Hepatocyte (in vitro differentiated cells): Measurements from ENCODE around the gene TTC17. TPM values are rescaled to one million over a fixed set of nuclear protein-coding genes. Genes with fewer than 3 reads are reported as not detected.

Source experiments
- DNase-seq: peaks from one replicate; pipeline ENCODE4 v3.0.0-alpha.2; 2016; ENCODE audit warnings: low spot score
- H2AFZ ChIP-seq: fragments of 200-600 bp; sonication (generic); 2 replicates; pipeline ENCODE4 v1.6.0; 2016; ENCODE audit warnings: antibody characterized with exemption, mild to moderate bottlenecking
- H3K27ac ChIP-seq: fragments of 200-600 bp; sonication (generic); 2 replicates; pipeline ENCODE4 v1.5.1; 2016; ENCODE audit warnings: mild to moderate bottlenecking
- H3K27me3 ChIP-seq: fragments of 200-600 bp; sonication (generic); 2 replicates; pipeline ENCODE4 v1.6.1; 2016
- H3K36me3 ChIP-seq: fragments of 200-600 bp; sonication (generic); replicated peaks from 2 replicates; pipeline ENCODE4 v1.5.1; 2016; ENCODE audit warnings: low read depth; ENCODE audit not compliant: insufficient read depth
- H3K4me1 ChIP-seq: fragments of 200-600 bp; sonication (generic); 2 replicates; pipeline ENCODE4 v1.5.1; 2016; ENCODE audit warnings: mild to moderate bottlenecking, moderate library complexity; ENCODE audit not compliant: insufficient read depth
- H3K4me2 ChIP-seq: fragments of 200-600 bp; sonication (generic); 2 replicates; pipeline ENCODE4 v1.6.0; 2016
- H3K4me3 ChIP-seq: fragments of 200-600 bp; sonication (generic); 2 replicates; pipeline ENCODE4 v1.5.1; 2016; ENCODE audit warnings: mild to moderate bottlenecking
- H3K79me2 ChIP-seq: fragments of 200-600 bp; sonication (generic); 2 replicates; pipeline ENCODE4 v1.6.0; 2017; ENCODE audit warnings: mild to moderate bottlenecking
- H3K9me2 ChIP-seq: fragments of 200-600 bp; sonication (generic); replicated peaks from 2 replicates; pipeline ENCODE4 v1.6.0; 2017; ENCODE audit warnings: mild to moderate bottlenecking; ENCODE audit not compliant: insufficient read depth
- H3K9me3 ChIP-seq: fragments of 200-600 bp; sonication (generic); 2 replicates; pipeline ENCODE4 v1.5.1; 2016; ENCODE audit warnings: low read depth, mild to moderate bottlenecking
- H4K20me1 ChIP-seq: fragments of 200-600 bp; sonication (generic); 2 replicates; pipeline ENCODE4 v1.6.0; 2016; ENCODE audit warnings: mild to moderate bottlenecking; ENCODE audit not compliant: insufficient read depth, poor library complexity, severe bottlenecking
- CTCF ChIP-seq: fragments of 200-600 bp; sonication (generic); IDR thresholded peaks from 2 replicates; pipeline ENCODE4 v1.5.1; 2016; ENCODE audit warnings: antibody characterized with exemption, mild to moderate bottlenecking; ENCODE audit not compliant: poor library complexity
- EZH2 ChIP-seq: fragments of 200-600 bp; sonication (generic); IDR thresholded peaks from 2 replicates; pipeline ENCODE4 v1.6.1; 2016; ENCODE audit warnings: antibody characterized with exemption, mild to moderate bottlenecking, borderline replicate concordance
- EZH2phosphoT487 ChIP-seq: fragments of 200-600 bp; sonication (generic); IDR thresholded peaks from one replicate; pipeline ENCODE4 v1.6.1; 2018; ENCODE audit warnings: antibody characterized with exemption, mild to moderate bottlenecking, low read depth, moderate library complexity; ENCODE audit not compliant: unreplicated experiment, severe bottlenecking
- WGBS: methylation state at CpG from one replicate; pipeline ENCODE4 v1.1.6; 2016; ENCODE audit warnings: low lambda C conversion rate; ENCODE audit errors: missing lambda C conversion rate; 5-methylcytosine and 5-hydroxymethylcytosine counted together
- polyA plus RNA-seq: library from polyadenylated mRNA; unstranded; fragments of >200 nt; fragmentation: Nextera tagmentation; extraction: Ambion mirVana; gene quantifications from 2 replicates; pipeline ENCODE4 v1.2.1, GENCODE V29; 2016
- total RNA-seq: library from RNA; depleted of rRNA; stranded (reverse); fragments of >200 nt; gene quantifications from 2 replicates; pipeline ENCODE4 v1.2.3, GENCODE V29; 2014

Gene TTC17
- total and polyA plus RNA-seq, 2 experiments from 2014 or later = 39.4 to 101 TPM

GRCh38 chr11:43384393-43384792 is 25.7 kb downstream of the TTC17 start:
- over 99% methylated on average over 5 of the region's 5 CpGs for WGBS

DNA sequence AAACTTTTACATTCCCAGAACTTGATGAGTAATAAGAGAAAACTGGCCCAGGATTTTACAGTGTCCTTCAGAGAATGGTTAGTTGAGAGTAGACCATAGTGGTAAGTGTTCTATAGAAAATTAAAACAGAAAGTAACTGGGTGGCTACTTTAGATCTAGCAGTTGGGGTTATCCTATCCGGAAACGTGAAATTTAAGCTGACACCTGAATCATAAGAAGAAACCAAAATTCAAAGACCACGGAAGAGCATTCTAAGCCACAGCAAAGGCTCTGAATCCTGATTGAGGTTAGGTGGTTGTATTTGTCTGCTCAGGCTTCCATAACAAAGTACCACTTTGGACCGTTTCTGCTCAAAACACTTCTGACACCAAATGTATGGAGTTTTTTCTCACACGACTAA is 34.0 kb downstream of the TTC17 start:
- Histone ChIP-seq H3K9me2 (no peaks in the 10 kb centered on the region), H3K27me3 (no peaks in the 10 kb centered on the region), H3K27ac (no peak overlapping the region), H3K4me2 (no peak overlapping the region), H3K79me2 (no peaks in the 10 kb centered on the region), H3K4me3 (no peak overlapping the region), H4K20me1 (no peaks in the 10 kb centered on the region), H3K36me3 (no peaks in the 10 kb centered on the region), H3K4me1 (no peaks in the 10 kb centered on the region), H3K9me3 (no peaks in the 10 kb centered on the region), H2AFZ (no peak overlapping the region)
- DNase-seq = no peak
- TF ChIP-seq EZH2 = no peak
- TF ChIP-seq EZH2phosphoT487 = no peak
- TF ChIP-seq CTCF = no peak
- 96% methylated on average over 5 of the region's 5 CpGs for WGBS

More at GRCh38 chr11:43384393-43384792, 25.7 kb downstream of the TTC17 start:
- no peaks in the 10 kb centered on the region for H4K20me1 ChIP-seq
- no peaks in the 10 kb centered on the region for H3K9me3 ChIP-seq
- no peaks in the 10 kb centered on the region for H3K9me2 ChIP-seq
- H3K27ac ChIP-seq = no peak overlapping the region
- peaks cover 14% of the 10 kb centered on the region for H3K79me2 ChIP-seq
- H3K27me3 ChIP-seq = no peaks in the 10 kb centered on the region
- no peak overlapping the region for H3K4me2 ChIP-seq
- no peak for DNase-seq
- H2AFZ ChIP-seq = no peak overlapping the region
- no peak overlapping the region for H3K4me3 ChIP-seq
- no peaks in the 10 kb centered on the region for H3K4me1 ChIP-seq
- H3K36me3 ChIP-seq = no peaks in the 10 kb centered on the region
- TF ChIP-seq EZH2 = no peak
- TF ChIP-seq CTCF = no peak
- TF ChIP-seq EZH2phosphoT487 = no peak

DNA sequence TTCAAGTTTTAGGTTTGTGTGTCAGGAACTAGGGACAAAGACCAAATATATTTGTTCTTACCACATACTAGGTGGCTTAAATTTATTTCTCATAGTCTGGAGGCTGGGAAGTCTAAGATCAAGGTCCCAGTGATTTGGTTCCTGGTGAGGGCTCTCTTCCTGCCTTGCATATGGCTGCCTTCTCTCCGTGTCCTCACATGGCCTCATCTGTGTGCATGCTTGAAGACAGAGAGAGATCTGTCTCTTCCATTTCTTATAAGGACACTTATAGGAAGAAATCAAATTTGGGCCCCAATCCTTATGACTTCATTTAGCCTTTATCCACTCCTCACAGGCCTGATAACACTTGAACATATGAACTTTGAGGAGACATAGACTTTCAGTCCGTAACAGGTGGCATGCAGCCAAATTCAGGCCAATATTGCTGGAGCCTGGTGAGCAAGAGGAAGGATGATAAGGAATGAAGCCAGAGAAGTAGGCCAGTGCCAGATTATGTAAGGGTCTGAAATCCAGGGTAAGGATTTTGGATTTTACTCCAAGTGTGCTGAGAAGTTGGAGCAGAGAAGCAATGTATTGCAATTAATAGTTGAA is 35.1 kb downstream of the TTC17 start:
- DNase-seq = no peak
- no peak overlapping the region for H2AFZ ChIP-seq
- no peaks in the 10 kb centered on the region for H3K27me3 ChIP-seq
- H3K9me2 ChIP-seq = no peaks in the 10 kb centered on the region
- 85% methylated on average over 2 of the region's 2 CpGs for WGBS
- H3K9me3 ChIP-seq = no peaks in the 10 kb centered on the region
- no peaks in the 10 kb centered on the region for H3K36me3 ChIP-seq
- no peaks in the 10 kb centered on the region for H3K4me1 ChIP-seq
- H3K4me2 ChIP-seq = no peak overlapping the region
- H3K27ac ChIP-seq = no peak overlapping the region
- H3K4me3 ChIP-seq = no peak overlapping the region
- H3K79me2 ChIP-seq = no peaks in the 10 kb centered on the region
- H4K20me1 ChIP-seq = no peaks in the 10 kb centered on the region
- no peak for TF ChIP-seq CTCF
- no peak for TF ChIP-seq EZH2phosphoT487
- no peak for TF ChIP-seq EZH2

- WGBS = 76% methylated on average over 3 of the region's 3 CpGs
- no peaks in the 10 kb centered on the region for H3K9me2 ChIP-seq
- no peaks in the 10 kb centered on the region for H3K27me3 ChIP-seq
- no peak overlapping the region for H2AFZ ChIP-seq
- no peaks in the 10 kb centered on the region for H4K20me1 ChIP-seq
- H3K4me1 ChIP-seq = no peaks in the 10 kb centered on the region
- H3K9me3 ChIP-seq = no peaks in the 10 kb centered on the region
- TF ChIP-seq EZH2 (no peak), EZH2phosphoT487 (no peak), CTCF (no peak)
- H3K79me2 ChIP-seq = no peaks in the 10 kb centered on the region
- no peak overlapping the region for H3K4me2 ChIP-seq
- DNase-seq = no peak
- H3K27ac ChIP-seq = no peak overlapping the region
- no peak overlapping the region for H3K4me3 ChIP-seq
- H3K36me3 ChIP-seq = no peaks in the 10 kb centered on the region
Observed at GRCh38 chr11:43396617-43397016, 37.9 kb downstream of the TTC17 start.
